Esophagus (tissue), 2 donors: ENCODE results near the gene VIPAS39. TPM values are rescaled to one million over a fixed set of nuclear protein-coding genes. Genes with fewer than 3 reads are reported as not detected.

Experiments used
- H3K27ac ChIP-seq, 2 donors: one replicate each; pipeline ENCODE4 v1.5.1; 2013; ENCODE audit warnings: low read depth in 2 of 2, mild to moderate bottlenecking in 2 of 2, inconsistent platforms in 1 of 2, low read length in 1 of 2, moderate library complexity in 1 of 2
- H3K27me3 ChIP-seq, 2 donors: one replicate each; pipeline ENCODE4 v1.6.1; 2013; ENCODE audit warnings: low read length in 2 of 2, control low read depth in 1 of 2, mild to moderate bottlenecking in 1 of 2; ENCODE audit not compliant: insufficient read depth in 2 of 2, control insufficient read depth in 1 of 2
- H3K36me3 ChIP-seq, 2 donors: one replicate each; pipeline ENCODE4 v1.6.1; 2013; ENCODE audit warnings: low read length in 1 of 2; ENCODE audit not compliant: control insufficient read depth in 2 of 2, insufficient read depth in 2 of 2
- H3K4me1 ChIP-seq, 2 donors: one replicate each; pipeline ENCODE4 v1.6.1; 2013; ENCODE audit warnings: low read length in 1 of 2; ENCODE audit not compliant: control insufficient read depth in 2 of 2, insufficient read depth in 2 of 2
- H3K4me3 ChIP-seq, 2 donors: one replicate each; pipeline ENCODE4 v1.5.1; 2013; ENCODE audit warnings: low read length in 2 of 2, mild to moderate bottlenecking in 2 of 2, low read depth in 1 of 2, moderate library complexity in 1 of 2
- H3K9me3 ChIP-seq, 2 donors: one replicate each; pipeline ENCODE4 v1.6.1; 2013; ENCODE audit warnings: mild to moderate bottlenecking in 2 of 2, low read depth in 1 of 2, low read length in 1 of 2, moderate library complexity in 1 of 2; ENCODE audit not compliant: control insufficient read depth in 2 of 2, insufficient read depth in 1 of 2
- WGBS, 2 donors: extraction: QIAGEN DNeasy Blood & Tissue Kit; methylation state at CpG; one replicate each; pipeline ENCODE4 v1.1.7; 2013; 5-methylcytosine and 5-hydroxymethylcytosine counted together
- polyA plus RNA-seq, 2 donors: library from polyadenylated mRNA; stranded (reverse); fragments of 200-250 nt; gene quantifications; one replicate each; pipeline ENCODE4 v1.2.3, GENCODE V29; 2013
- donor health status: healthy with polysubstance abuse.
- donor health status: Bipolar disorder and iron deficiency.

The VIPAS39 gene
- polyA plus RNA-seq, 2 donors = 7.5 to 10.0 TPM

DNA sequence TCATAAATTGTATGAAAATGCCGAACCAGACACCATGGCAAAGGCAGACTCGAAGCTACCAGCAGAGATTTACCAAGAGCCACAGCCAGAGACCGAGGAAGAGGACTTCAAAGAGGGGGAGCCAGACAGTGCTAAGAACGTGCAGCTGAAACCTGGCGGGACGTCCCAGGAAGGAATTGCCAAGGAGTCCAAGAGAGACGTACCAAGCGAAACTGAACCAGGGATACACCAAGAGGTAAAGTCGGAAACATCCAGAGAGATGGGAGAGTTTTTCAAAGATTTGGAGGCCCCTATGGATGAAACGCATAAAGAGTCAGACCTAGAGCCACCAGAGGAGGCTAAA, 79.9 kb downstream of the VIPAS39 start:
- WGBS, 2 donors = 13 to 14% methylated on average over 10 of the region's 10 CpGs
- Histone ChIP-seq H3K9me3 (no peaks in the 10 kb centered on the region), H3K36me3 (no peaks in the 10 kb centered on the region), H3K4me3 (peak overlapping the region; percentile 83 to 90), H3K27ac (no peak overlapping the region), H3K27me3 (no peaks in the 10 kb centered on the region), H3K4me1 (peaks cover 2 to 3% of the 10 kb centered on the region in 2 donors)

- Histone ChIP-seq H3K9me3 (no peaks in the 10 kb centered on the region), H3K27ac (peak within 1 kb of the TSS; percentile 82 to 86), H3K4me3 (peak within 1 kb of the TSS; percentile 83 to 90), H3K4me1 (peaks cover 2 to 3% of the 10 kb centered on the region in 2 donors), H3K36me3 (no peaks in the 10 kb centered on the region), H3K27me3 (no peaks in the 10 kb centered on the region)
- 0% methylated on average over 52 to 69 of the region's 69 CpGs for WGBS, 2 donors
Observed at GRCh38 chr14:77376771-77377501, 80.5 kb downstream of the VIPAS39 start, which contains the start of the genes SAMD15 and TMED8. SAMD15 (plus strand) TSS chr14:77377379; CDS start chr14:77377419, 40 bp downstream. TMED8 (minus strand) TSS chr14:77377094; CDS start chr14:77377053, 41 bp downstream.

Other genes with a start within 250 kb of the VIPAS39 start
- gene NGB, start 186.4 kb downstream of the VIPAS39 start, polyA plus RNA-seq = under 1 TPM in 1 of 2 donors, not detected in 1; 0.04 TPM
- gene POMT2, start 136.7 kb downstream of the VIPAS39 start, polyA plus RNA-seq = 10 to 100 TPM in 1 of 2 donors, 1 to 10 TPM in 1; 5.8 to 11.5 TPM
- 10 to 100 TPM; 22.2 to 34.2 TPM for gene GSTZ1, start 136.6 kb downstream of the VIPAS39 start, polyA plus RNA-seq
- 1 to 10 TPM; 1.5 to 2.0 TPM for gene TMED8, start 80.5 kb downstream of the VIPAS39 start, polyA plus RNA-seq
- under 1 TPM; 0.34 to 0.41 TPM for gene SAMD15, start 80.2 kb downstream of the VIPAS39 start, polyA plus RNA-seq
- under 1 TPM; 0.09 to 0.22 TPM for gene NOXRED1, start 34.1 kb downstream of the VIPAS39 start, polyA plus RNA-seq
- 10 to 100 TPM; 75.4 to 97.4 TPM for gene AHSA1, start 492 bp upstream of the VIPAS39 start, polyA plus RNA-seq
- gene ISM2, start 41.2 kb upstream of the VIPAS39 start, polyA plus RNA-seq = under 1 TPM; 0.12 to 0.16 TPM
- 10 to 100 TPM; 14.1 to 16.3 TPM for gene SPTLC2, start 159.0 kb upstream of the VIPAS39 start, polyA plus RNA-seq